Epidermal melanocyte (primary cell): ENCODE data around the gene STX1B.
A peak's percentile ranks its signal among the peaks of the same experiment; 100 is the strongest.
"Not testable (repeated sequence)": the region's sequence is repeated elsewhere in the genome, so short reads cannot be mapped to it uniquely, and the experiment has no call there.

Experiments
- DNase-seq: peaks from one replicate; pipeline ENCODE4 v3.0.0; 2011; ENCODE audit warnings: low spot score; ENCODE audit not compliant: insufficient read length

STX1B gene

GRCh38 chr16:30953111-30953510, 57.3 kb downstream of the STX1B start:
- no peak for DNase-seq

- DNase-seq = no peak
Measured at GRCh38 chr16:30951750-30952149, 58.7 kb downstream of the STX1B start.

- DNase-seq = no peak
Measured at GRCh38 chr16:30951193-30951592, 59.2 kb downstream of the STX1B start.

GRCh38 chr16:30950516-30951065, 59.8 kb downstream of the STX1B start:
- DNase-seq = no peak

GRCh38 chr16:30949650-30950515, 60.6 kb downstream of the STX1B start:
- no peak for DNase-seq

- peak; percentile 31 for DNase-seq
Measured at GRCh38 chr16:30948667-30949649, 61.5 kb downstream of the STX1B start, which contains the start of gene ORAI3. Gene ORAI3, plus strand, starts transcription at chr16:30949068. Its CDS starts 222 bp downstream, at chr16:30949290.

GRCh38 chr16:30947859-30948666, 62.4 kb downstream of the STX1B start:
- peak; percentile 88 for DNase-seq

- no peak for DNase-seq
Measured at GRCh38 chr16:30947541-30947858, 62.9 kb downstream of the STX1B start.

GRCh38 chr16:30946671-30947540, 63.5 kb downstream of the STX1B start:
- DNase-seq = no peak

GRCh38 chr16:30944352-30944751, 66.1 kb downstream of the STX1B start:
- DNase-seq = no peak

GRCh38 chr16:30942426-30942806, 68.0 kb downstream of the STX1B start:
- no peak for DNase-seq

- DNase-seq = peak; percentile 74
Measured at GRCh38 chr16:30941600-30942425, 68.6 kb downstream of the STX1B start.

GRCh38 chr16:30939571-30939970, 70.9 kb downstream of the STX1B start:
- not testable (repeated sequence) for DNase-seq
